Panc1 (cell line): ENCODE measurements around the gene LHFPL3.

Experiments
- POLR2AphosphoS5 ChIP-seq: IDR thresholded peaks from 2 replicates; pipeline ENCODE4 v1.6.1; 2012; ENCODE audit warnings: mild to moderate bottlenecking, low read depth, low read length, moderate library complexity
- TF ChIP-seq, protein P1 (sequence below): fragments of 450-650 bp; IDR thresholded peaks from 2 replicates; pipeline ENCODE4 v1.5.1; 2017; ENCODE audit warnings: mild to moderate bottlenecking

DNA sequence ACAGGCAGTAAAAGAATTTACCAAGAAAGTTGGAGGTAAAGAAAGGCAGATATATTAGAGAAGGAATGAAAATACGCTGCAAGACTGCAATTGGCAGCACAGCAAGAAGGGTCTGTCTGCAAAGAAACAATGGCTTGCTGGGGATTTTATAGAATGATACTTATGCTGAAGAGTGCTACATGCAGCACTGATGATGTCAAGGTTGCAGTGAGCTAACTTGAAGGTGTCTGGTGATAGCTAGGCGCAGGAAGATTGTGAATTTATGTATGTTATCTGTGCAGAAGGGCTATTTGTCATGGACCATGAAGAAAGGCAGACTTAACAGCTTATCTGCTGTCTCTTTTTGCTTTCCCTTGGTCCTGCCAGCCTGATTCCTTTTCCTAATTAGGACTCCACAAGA, 366.3 kb downstream of the LHFPL3 start:
- TF ChIP-seq, protein P1, sequence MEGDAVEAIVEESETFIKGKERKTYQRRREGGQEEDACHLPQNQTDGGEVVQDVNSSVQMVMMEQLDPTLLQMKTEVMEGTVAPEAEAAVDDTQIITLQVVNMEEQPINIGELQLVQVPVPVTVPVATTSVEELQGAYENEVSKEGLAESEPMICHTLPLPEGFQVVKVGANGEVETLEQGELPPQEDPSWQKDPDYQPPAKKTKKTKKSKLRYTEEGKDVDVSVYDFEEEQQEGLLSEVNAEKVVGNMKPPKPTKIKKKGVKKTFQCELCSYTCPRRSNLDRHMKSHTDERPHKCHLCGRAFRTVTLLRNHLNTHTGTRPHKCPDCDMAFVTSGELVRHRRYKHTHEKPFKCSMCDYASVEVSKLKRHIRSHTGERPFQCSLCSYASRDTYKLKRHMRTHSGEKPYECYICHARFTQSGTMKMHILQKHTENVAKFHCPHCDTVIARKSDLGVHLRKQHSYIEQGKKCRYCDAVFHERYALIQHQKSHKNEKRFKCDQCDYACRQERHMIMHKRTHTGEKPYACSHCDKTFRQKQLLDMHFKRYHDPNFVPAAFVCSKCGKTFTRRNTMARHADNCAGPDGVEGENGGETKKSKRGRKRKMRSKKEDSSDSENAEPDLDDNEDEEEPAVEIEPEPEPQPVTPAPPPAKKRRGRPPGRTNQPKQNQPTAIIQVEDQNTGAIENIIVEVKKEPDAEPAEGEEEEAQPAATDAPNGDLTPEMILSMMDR, result no peak
- no peak for TF ChIP-seq POLR2AphosphoS5
